Right atrium auricular region (tissue), 2 donors: ENCODE measurements around the gene PPP1R12C. TPM values are rescaled to one million over a fixed set of nuclear protein-coding genes. Genes with fewer than 3 reads are reported as not detected.
A peak's percentile ranks its signal among the peaks of the same experiment; 100 is the strongest.

ENCODE experiments used
- DNase-seq: peaks from one replicate; pipeline ENCODE4 v3.0.0-alpha.2; 2019; ENCODE audit warnings: low spot score
- H3K27ac ChIP-seq, 2 donors: fragments of 200-600 bp; sonication (generic); 1 replicate in 1 of 2; 2 replicates in 1 of 2; pipeline ENCODE4 v1.5.1; 2016 to 2019
- H3K27me3 ChIP-seq, 2 donors: fragments of 200-600 bp; sonication (generic); one replicate each; pipeline versions ENCODE4 v1.5.1 to v1.6.0; 2017 to 2019
- H3K36me3 ChIP-seq: fragments of 200-600 bp; sonication (generic); one replicate; pipeline ENCODE4 v1.5.1; 2016
- H3K4me1 ChIP-seq, 2 donors: fragments of 200-600 bp; sonication (generic); one replicate each; pipeline versions ENCODE4 v1.5.1 to v1.6.0; 2017 to 2019
- H3K4me3 ChIP-seq, 2 donors: fragments of 200-600 bp; sonication (generic); 1 replicate in 1 of 2; 2 replicates in 1 of 2; pipeline ENCODE4 v1.5.1; 2017 to 2019; ENCODE audit warnings: mild to moderate bottlenecking in 1 of 2, moderate library complexity in 1 of 2
- H3K9me3 ChIP-seq, 2 donors: fragments of 200-600 bp; sonication (generic); one replicate each; pipeline ENCODE4 v1.5.1; 2019
- CTCF ChIP-seq, 2 donors: fragments of 200-600 bp; sonication (generic); IDR thresholded peaks; one replicate each; pipeline ENCODE4 v1.5.1; 2019; ENCODE audit warnings: antibody characterized with exemption in 2 of 2
- total RNA-seq, 2 donors: library from RNA; depleted of rRNA; stranded (reverse); fragments of >200 nt; gene quantifications; one replicate each; pipeline ENCODE4 v1.1.0, GENCODE V29; 2016

PPP1R12C gene
- total RNA-seq: 100 to 1,000 TPM in 1 of 2 donors, 10 to 100 TPM in 1; 98.9 to 205 TPM

DNA sequence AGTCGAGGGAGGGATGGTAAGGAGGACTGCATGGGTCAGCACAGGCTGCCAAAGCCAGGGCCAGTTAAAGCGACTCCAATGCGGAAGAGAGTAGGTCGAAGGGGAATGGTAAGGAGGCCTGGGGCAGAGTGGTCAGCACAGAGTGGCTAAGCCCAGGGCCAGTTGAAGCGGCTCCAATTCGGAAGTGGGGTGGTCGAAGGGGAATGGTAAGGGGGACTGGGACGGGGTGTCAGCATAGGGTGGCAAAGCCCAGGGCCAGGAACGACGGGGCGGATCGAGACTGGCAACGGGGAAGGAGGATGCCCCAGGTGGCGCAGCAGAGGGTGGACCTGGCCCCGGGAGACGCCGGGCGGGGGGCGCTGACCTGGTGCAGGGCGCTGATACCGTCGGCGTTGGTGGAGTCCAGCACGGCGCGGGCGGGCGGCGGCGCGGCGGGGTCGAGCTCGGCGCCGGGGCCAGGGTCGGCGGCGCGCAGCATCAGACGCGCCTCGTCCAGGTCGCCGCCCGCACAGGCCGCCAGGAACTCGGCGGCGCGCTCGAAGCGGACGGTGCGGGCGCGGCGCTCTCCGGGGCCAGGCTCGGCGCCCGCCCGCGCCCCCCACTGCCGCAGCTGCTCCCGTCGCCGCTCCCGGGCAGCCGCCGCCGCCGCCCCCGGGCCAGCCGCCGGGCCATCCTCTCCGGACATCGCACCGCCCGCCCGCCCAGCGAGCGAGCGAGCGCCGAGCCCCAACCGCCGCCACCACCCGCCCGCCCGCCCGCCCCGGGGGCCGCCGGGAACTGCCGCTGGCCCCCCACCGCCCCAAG is at the start of gene PPP1R12C:
Gene PPP1R12C (minus strand): TSS at position 779 of the 804 bp plus-strand sequence. CDS start 94 bp downstream, at position 685.
- TF ChIP-seq CTCF (IDR thresholded peaks at IDR 0.05): no peak
- DNase-seq: no peak
- H3K4me3 ChIP-seq: peak within 1 kb of the TSS; percentile 80 to 88
- no peaks in the 10 kb centered on the region for H3K27me3 ChIP-seq
- peaks cover 0 to 53% of the 10 kb centered on the region in 2 donors for H3K4me1 ChIP-seq
- peak within 1 kb of the TSS; percentile 96 to 97 for H3K27ac ChIP-seq
- H3K9me3 ChIP-seq: no peaks in the 10 kb centered on the region
- H3K36me3 ChIP-seq: peaks cover 8% of the 10 kb centered on the region

DNA sequence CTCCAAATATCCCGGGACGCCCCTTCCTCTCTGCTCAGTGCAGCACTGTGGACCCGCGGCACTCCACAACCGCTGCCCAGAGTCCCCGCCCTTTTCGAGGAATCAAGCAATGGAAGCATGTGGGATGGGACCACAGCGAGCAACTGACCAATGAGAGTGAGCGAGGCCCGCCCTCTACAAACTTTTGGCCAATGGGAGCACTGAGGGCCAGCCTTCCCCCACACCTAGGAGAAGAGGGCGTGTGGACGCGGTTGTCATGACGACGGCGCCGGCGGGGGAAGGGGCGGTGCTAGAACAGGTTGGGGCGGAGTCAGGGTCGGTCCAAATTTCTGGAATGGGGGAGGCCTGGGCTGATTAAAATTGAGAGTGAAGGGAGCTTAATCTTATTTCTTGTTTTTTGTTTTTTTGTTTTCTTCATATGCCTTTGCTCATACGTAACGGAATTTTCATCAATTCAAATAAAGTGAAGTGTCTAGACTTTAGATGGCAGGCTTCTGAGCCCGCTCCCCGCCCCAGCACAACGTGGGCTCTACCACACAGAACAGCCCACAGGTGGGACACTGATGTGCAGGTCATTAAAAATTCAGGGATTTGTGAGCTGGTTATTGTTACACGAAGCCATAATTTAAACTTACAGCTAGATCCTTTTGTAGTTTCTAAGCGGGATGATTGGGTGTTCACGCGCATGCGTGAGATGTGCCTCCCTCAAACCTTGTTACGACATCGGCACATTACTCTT is 49.3 kb upstream of the PPP1R12C start, which contains the start of gene DNAAF3:
Gene DNAAF3 (minus strand): TSS at position 84 of the 739 bp plus-strand sequence. CDS start 200 bp downstream, outside the sequence.
- peak; percentile 96 for DNase-seq
- peak within 1 kb of the TSS; percentile 40 to 55 for H3K4me3 ChIP-seq
- TF ChIP-seq CTCF (IDR thresholded peaks at IDR 0.05): no peak
- H3K9me3 ChIP-seq: no peaks in the 10 kb centered on the region
- H3K36me3 ChIP-seq: no peaks in the 10 kb centered on the region
- peaks cover 0 to 14% of the 10 kb centered on the region in 2 donors for H3K4me1 ChIP-seq
- no peak within 1 kb of the TSS for H3K27ac ChIP-seq
- peaks cover 0 to 10% of the 10 kb centered on the region in 2 donors for H3K27me3 ChIP-seq

- H3K27me3 ChIP-seq: peaks cover 0 to 13% of the 10 kb centered on the region in 2 donors
- no peaks in the 10 kb centered on the region for H3K9me3 ChIP-seq
- peak overlapping the region; percentile 40 to 55 for H3K4me3 ChIP-seq
- H3K27ac ChIP-seq: no peak overlapping the region
- DNase-seq: peak; percentile 70
- no peaks in the 10 kb centered on the region for H3K36me3 ChIP-seq
- H3K4me1 ChIP-seq: peaks cover 0 to 18% of the 10 kb centered on the region in 2 donors
- peak; percentile 29 to 63 for TF ChIP-seq CTCF (IDR thresholded peaks at IDR 0.05)
These were observed 48.6 kb upstream of the PPP1R12C start for GRCh38 chr19:55165952-55166529.

DNA sequence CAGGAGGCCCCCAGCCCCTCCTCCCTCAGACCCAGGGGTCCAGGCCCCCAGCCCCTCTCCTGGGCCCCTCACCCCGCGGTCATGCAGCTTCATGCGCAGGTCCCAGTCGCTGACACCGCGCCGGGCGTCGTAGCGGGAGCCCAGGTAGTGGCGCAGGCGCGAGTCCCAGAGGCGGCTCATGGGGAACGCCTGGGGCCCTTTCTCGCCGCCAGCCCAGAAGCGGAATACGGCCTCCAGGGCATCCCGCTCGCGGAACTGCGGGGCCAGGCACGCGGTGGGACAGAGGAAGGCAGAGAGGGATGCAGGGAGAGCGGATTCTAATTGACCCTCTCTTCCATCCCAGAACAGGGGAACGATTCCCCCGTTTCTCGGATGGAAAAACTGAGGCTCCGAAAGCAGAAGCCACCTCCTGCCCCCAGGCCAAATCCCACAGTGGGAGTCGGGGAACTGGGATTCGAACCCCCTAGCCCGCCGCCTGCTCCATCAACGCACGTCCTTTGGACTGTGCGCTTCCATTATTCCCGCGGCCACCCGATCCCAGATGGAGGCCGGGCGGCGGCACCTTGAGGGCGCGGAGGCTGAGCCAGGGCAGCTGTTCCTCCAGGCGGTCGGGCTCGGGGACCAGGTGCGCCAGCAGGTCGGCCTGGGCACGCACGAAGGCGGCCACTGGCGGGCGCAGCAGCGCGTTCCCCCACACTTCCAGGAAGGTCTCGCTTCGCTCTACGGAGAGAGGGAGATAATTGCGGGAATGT is 44.3 kb upstream of the PPP1R12C start:
- Histone ChIP-seq H3K9me3 (no peaks in the 10 kb centered on the region), H3K36me3 (no peaks in the 10 kb centered on the region), H3K4me3 (no peak overlapping the region), H3K4me1 (peaks cover 0 to 45% of the 10 kb centered on the region in 2 donors), H3K27me3 (peaks cover 0 to 13% of the 10 kb centered on the region in 2 donors), H3K27ac (no peak overlapping the region)
- no peak for TF ChIP-seq CTCF (IDR thresholded peaks at IDR 0.05)
- no peak for DNase-seq

- peaks cover 4% of the 10 kb centered on the region for H3K36me3 ChIP-seq
- no peak overlapping the region for H3K27ac ChIP-seq
- no peak overlapping the region for H3K4me3 ChIP-seq
- no peaks in the 10 kb centered on the region for H3K9me3 ChIP-seq
- H3K27me3 ChIP-seq: peaks cover 0 to 13% of the 10 kb centered on the region in 2 donors
- TF ChIP-seq CTCF (IDR thresholded peaks at IDR 0.05): no peak
- no peak for DNase-seq
- peaks cover 0 to 45% of the 10 kb centered on the region in 2 donors for H3K4me1 ChIP-seq
These were observed 43.5 kb upstream of the PPP1R12C start for GRCh38 chr19:55160986-55161365.
